GM13976 (cell line): ENCODE results near the gene TNFAIP8.

Experiments used
- DNase-seq: peaks from one replicate; pipeline ENCODE4 v3.0.0; 2012; ENCODE audit warnings: low spot score
- in situ Hi-C: fragments of 300-500 bp; cut with MboI; formaldehyde crosslinking; loops from one replicate; pipeline ENCODE4 v1.12.0; 2022; ENCODE audit warnings: low sequenced_read_pairs, mixed read lengths, inconsistent platforms; ENCODE audit not compliant: unreplicated experiment
- TF ChIP-seq, protein P1 (sequence below): IDR thresholded peaks from 2 replicates; pipeline ENCODE4 v1.5.1; 2012; ENCODE audit warnings: borderline replicate concordance, mild to moderate bottlenecking; ENCODE audit not compliant: insufficient read depth; ENCODE audit errors: extremely low read depth, missing control alignments, control extremely low read depth

TNFAIP8 gene

DNA sequence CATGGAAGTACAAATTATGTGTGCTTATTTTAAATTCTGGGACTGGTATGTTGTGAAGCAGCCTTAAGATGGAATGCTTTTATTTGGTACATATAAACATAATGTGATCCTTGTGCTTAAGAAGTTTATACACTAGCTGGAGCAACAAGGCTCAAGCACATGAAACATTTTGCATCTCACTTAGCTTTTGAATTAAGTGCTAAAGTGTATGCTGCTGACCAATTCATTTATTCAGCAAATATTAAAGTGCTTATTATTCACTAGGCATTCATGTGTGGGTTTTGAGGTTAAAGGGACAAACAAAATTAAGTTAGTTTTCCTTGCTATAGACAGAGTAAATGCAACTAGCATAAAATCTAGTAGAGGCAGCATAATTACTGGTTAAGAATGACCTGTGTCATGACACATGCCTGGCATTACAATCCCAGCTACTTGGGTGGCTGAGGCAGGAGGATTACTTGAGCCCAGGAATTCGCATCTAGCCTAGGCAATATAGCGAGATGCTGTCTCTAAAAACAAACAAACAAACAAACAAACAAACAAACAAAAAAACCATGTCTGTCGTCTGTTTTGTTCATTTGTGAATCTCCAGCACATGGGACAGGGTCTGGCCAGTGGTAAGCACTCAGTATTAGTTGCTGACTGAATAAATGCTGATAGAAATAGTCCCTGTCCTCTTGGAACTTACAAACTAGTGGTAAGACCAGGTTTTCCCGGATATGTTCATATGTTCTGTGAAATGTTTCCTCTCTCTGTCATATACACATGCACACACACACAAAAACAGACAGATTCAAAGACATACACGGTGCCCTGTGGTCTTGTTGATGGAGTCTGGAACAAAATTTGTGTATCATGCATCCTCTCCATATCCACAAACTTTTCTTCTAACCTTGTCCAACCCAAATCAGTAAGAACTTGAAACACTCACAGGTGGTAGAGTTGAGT lies 41.9 kb upstream of the TNFAIP8 start:
- in situ Hi-C loops = no loop called here
- TF ChIP-seq, protein P1, sequence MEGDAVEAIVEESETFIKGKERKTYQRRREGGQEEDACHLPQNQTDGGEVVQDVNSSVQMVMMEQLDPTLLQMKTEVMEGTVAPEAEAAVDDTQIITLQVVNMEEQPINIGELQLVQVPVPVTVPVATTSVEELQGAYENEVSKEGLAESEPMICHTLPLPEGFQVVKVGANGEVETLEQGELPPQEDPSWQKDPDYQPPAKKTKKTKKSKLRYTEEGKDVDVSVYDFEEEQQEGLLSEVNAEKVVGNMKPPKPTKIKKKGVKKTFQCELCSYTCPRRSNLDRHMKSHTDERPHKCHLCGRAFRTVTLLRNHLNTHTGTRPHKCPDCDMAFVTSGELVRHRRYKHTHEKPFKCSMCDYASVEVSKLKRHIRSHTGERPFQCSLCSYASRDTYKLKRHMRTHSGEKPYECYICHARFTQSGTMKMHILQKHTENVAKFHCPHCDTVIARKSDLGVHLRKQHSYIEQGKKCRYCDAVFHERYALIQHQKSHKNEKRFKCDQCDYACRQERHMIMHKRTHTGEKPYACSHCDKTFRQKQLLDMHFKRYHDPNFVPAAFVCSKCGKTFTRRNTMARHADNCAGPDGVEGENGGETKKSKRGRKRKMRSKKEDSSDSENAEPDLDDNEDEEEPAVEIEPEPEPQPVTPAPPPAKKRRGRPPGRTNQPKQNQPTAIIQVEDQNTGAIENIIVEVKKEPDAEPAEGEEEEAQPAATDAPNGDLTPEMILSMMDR = no peak
- no peak for DNase-seq

DNA sequence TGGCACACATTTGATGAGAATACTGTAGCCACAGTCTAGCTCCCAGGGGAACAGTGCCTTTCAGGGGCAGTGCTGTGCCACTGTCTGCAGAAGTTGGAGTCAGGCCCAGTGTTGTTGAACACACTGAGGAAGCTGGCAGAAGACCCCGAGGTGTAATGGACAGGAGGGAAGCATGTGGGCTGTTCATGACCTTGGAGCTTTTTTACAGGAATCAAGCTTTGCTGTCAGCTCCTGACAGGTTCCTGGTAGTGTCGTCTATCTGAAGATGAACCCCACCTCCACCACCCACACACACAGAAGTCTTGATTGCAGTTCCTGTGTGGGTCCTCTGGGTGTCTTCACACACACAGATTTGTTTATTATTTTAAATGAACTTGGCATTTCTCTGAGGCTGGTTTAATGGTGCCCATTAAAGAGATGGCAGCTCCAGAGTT lies 40.3 kb upstream of the TNFAIP8 start:
- in situ Hi-C loops = no loop called here
- TF ChIP-seq, protein P1 = peak; percentile 55
- DNase-seq = peak; percentile 63

DNA sequence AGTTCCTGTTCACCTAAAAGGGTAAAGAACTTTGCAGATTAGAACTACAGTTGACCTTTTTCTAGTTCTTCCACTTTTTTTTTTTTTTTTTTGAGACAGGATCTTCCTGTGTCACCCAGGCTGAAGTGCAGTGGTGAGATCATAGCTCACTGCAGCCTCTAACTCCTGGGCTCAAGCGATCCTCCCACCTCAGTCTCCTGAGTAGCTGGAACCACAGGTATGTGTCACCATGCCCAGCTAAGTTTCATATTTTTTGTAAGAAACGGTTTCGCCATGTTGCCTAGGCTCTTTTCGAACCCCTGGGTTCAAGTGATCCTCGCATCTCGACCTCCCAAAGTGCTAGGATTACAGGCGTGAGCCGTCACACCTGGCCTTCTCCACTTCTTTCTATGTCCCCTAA lies 39.7 kb upstream of the TNFAIP8 start:
- in situ Hi-C loops = no loop called here
- TF ChIP-seq, protein P1 = no peak
- no peak for DNase-seq

DNA sequence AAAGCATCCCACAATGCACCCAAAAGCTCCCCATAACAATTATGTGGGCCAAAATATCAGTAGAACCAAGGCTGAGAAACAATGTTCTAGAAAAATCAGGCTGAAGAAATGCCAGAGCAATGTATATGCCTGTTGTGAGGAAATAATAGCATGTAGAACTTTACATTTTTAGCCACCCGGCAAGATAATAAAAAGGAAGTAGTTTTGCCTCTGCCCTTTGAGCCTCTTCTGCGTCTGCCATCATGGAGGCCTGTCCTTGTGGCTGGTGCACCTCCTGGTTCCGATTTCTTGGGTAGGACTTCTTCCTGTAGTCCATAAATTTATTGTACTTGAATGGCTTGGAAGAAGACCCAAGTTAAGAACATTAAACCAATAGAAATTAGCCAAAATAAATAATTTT lies 38.9 kb upstream of the TNFAIP8 start:
- no peak for DNase-seq
- in situ Hi-C loops = no loop called here

DNA sequence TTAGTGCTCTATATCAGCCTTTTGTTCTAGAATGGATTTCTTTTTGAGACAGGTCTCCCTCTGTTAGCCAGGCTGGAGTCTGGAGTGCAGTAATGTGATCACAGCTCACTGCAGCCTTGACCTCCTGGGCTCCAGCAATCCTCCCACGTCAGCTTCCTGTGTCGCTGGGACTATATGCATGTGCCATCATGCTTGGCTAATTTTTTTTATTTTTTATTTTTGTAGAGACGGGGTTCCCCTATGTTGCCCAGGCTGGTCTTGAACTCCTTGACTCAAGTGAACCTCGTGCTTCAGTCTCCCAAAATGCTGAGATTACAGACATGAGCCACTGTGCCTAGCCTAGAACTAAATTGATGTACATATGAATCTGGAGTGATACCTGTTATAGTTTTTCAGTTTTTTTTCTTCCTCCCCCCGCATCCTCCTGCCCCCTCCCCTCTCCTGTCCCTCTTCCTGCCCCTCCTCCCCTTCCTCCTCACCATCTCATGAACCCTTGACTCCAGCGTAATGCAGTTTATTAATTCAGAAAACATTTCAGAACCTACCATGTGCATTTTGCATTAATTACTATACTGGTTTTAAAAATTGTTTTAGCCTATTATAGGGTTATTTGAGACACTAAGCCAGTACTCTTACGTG lies 37.4 kb upstream of the TNFAIP8 start:
- in situ Hi-C loops = no loop called here
- no peak for DNase-seq
- TF ChIP-seq, protein P1 = no peak

More for the DNA sequence above, 38.9 kb upstream of the TNFAIP8 start:
- TF ChIP-seq, protein P1 = no peak

DNA sequence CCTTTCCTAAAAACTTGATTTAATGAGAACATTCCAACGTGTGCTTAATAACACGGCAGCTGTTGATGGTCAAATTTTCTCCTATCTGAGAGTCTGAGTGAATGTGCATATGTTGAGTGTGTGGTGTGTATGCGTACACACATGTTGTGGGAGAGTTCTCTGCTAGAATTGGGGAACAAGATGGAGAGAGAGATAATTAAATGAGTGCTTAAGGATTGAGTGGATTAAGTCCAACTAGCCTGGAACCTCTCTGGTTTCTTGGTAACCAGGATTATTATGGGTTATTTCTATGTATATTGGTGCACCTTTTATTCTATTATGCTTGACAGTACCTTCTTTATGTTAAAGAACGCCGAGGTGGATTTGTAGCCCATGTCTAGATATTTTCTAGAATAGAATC lies 36.4 kb upstream of the TNFAIP8 start:
- in situ Hi-C loops = no loop called here

More for the DNA sequence above, 36.4 kb upstream of the TNFAIP8 start:
- TF ChIP-seq, protein P1 = no peak
- no peak for DNase-seq
